OCI-LY1 (cell line): ENCODE results near the gene TGFBR2.

Experiments
- EZH2 ChIP-seq: fragments of 200-600 bp; sonication (generic), shearing (Covaris generic); IDR thresholded peaks from 2 replicates; pipeline ENCODE4 v1.8.0; 2017; ENCODE audit warnings: borderline replicate concordance, mixed run types, mild to moderate bottlenecking, antibody characterized with exemption, low read length, moderate library complexity, mixed read lengths
- TF ChIP-seq, protein P1 (sequence below): fragments of 200-600 bp; sonication (generic), shearing (Covaris generic); IDR thresholded peaks from 2 replicates; pipeline ENCODE4 v1.5.1; 2017; ENCODE audit warnings: mild to moderate bottlenecking, antibody characterized with exemption, low read length, moderate library complexity, mixed read lengths

DNA sequence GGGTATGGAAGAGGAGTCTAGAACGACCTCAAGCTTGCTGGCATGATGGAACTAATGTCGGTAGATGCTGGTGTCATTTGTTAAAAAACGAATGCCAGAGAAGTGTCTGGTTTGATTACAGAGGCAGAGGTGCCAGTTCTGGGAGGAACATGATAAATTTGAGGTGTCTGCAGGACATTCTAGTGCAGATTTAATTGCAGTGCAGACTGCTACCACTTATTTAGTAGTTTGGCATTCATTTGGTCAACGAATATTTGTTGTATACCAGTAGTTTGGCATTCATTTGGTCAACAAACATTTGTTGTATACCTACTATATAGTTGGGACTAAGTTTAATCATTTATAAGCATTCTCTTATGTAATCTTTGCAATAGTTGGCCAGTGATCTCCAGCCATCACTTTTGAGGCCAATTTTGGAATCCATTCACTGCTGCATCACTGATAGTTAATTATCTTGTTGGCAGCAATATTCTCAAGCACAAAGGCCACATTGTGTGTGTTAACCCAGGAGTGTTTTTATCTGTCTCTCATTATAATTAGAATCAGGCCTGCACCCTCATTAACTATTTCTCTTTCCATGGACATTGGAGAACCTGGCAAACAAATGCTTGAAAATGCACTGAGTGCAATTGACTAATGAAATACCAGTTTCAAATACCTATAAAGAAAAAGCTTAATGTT, 19.5 kb upstream of the TGFBR2 start:
- TF ChIP-seq, protein P1, sequence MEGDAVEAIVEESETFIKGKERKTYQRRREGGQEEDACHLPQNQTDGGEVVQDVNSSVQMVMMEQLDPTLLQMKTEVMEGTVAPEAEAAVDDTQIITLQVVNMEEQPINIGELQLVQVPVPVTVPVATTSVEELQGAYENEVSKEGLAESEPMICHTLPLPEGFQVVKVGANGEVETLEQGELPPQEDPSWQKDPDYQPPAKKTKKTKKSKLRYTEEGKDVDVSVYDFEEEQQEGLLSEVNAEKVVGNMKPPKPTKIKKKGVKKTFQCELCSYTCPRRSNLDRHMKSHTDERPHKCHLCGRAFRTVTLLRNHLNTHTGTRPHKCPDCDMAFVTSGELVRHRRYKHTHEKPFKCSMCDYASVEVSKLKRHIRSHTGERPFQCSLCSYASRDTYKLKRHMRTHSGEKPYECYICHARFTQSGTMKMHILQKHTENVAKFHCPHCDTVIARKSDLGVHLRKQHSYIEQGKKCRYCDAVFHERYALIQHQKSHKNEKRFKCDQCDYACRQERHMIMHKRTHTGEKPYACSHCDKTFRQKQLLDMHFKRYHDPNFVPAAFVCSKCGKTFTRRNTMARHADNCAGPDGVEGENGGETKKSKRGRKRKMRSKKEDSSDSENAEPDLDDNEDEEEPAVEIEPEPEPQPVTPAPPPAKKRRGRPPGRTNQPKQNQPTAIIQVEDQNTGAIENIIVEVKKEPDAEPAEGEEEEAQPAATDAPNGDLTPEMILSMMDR: no peak
- TF ChIP-seq EZH2: no peak
